Skin epidermis (tissue), 12 donors: ENCODE measurements around the gene CRY2.
"Not testable (repeated sequence)": the region's sequence is repeated elsewhere in the genome, so short reads cannot be mapped to it uniquely, and the experiment has no call there.

Experiments
- H3K27ac ChIP-seq, 21 experiments: fragments of 200-600 bp; sonication (generic) in 11 of 21; one replicate each; pipeline ENCODE4 v1.5.0; 2020; ENCODE audit warnings: mild to moderate bottlenecking in 3 of 21, inconsistent platforms in 2 of 21, moderate library complexity in 2 of 21
- H3K4me3 ChIP-seq, 7 experiments: fragments of 200-600 bp; sonication (generic) in 2 of 7; one replicate each; pipeline ENCODE4 v1.5.0; 2020; ENCODE audit warnings: inconsistent platforms in 2 of 7, mild to moderate bottlenecking in 2 of 7, moderate library complexity in 1 of 7

CRY2 gene

GRCh38 chr11:45846974-45847910, at the start of gene CRY2:
Gene CRY2 (plus strand): TSS chr11:45847475. CDS start chr11:45847491, 16 bp downstream.
- Histone ChIP-seq H3K27ac (peak within 1 kb of the TSS in 20 of 21 experiments; percentile 81 to 99 (median 96)), H3K4me3 (peak within 1 kb of the TSS; percentile 78 to 99 (median 91))

DNA sequence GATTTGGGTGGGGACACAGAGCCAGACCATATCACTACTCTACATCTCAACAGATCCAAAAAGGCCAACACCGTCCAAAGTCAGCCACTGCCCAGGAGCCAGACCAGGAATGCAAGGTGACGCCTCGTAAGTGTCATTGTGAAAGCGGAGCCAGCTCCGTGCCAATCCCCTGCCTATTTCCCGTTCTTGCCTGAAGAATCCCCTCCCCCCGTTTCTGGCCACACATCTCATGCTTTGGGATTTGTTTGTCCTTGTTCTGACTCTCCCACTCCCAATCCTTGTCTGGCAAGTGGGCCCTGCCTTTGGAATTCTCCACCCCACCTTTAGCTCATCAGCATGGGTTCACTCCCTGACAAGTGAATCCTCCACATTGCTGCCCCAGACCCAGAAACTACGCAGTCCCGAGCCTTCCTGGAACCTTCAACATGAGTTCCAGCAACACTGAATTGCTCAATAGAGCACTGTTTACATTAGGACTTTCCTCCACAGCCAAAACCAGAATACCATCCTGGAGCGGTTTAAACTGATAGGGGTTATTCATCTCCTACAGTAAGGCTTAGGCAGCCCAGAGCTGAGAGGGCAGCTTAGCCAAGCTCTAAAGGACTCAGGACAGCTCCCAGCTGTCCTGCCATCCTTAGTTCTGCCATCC, 48.4 kb upstream of the CRY2 start:
- H3K4me3 ChIP-seq = no peak overlapping the region
- no peak overlapping the region for H3K27ac ChIP-seq

GRCh38 chr11:45799562-45799961, 47.7 kb upstream of the CRY2 start:
- no peak overlapping the region for H3K27ac ChIP-seq
- no peak overlapping the region for H3K4me3 ChIP-seq

DNA sequence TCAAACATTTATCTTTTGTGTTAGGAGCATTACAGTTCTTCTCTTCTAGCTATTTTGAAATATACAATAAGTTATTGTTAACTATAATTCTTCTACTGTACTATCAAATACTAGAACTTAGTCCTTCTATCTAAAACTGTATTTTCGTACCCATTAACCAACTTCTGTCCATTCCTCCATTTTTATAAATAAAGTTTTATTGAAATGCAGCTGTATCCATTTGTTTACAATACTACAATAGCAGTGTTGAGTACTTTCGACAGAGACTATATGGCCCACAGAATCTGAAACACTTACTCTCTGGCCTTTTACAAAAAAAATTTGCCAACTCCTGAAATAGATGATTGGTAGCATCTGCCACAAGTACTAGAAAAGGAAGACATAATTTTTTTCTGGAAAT, 47.0 kb upstream of the CRY2 start:
- H3K4me3 ChIP-seq = no peak overlapping the region
- no peak overlapping the region for H3K27ac ChIP-seq

DNA sequence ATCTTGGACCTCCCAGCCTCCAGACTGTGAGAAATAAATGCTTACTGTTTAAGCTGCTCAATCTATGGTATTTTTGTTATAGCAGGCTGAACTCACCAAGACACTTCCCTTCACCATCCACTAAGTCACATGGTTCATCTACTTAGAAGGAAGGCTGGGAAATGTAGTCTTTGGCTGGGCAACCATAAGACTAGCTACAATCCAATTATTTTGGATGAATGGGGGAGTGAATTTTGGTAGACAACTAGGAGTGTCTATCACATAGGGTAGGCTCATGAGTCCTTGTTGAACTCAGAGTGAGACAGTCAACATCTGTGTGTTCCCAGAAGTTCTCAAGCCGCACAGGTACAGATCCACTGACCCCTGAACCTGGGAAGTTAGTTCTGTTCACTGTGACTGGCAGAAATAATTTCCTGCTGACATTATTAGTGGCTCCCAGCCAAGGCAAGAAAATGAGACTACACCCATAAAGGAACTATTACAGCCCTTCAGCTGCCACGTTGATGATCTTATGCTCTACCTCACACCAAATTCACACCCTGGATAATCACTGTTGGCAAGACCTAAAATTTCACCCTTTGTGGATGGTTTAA, 45.5 kb upstream of the CRY2 start:
- Histone ChIP-seq H3K4me3 (no peak overlapping the region), H3K27ac (no peak overlapping the region)

DNA sequence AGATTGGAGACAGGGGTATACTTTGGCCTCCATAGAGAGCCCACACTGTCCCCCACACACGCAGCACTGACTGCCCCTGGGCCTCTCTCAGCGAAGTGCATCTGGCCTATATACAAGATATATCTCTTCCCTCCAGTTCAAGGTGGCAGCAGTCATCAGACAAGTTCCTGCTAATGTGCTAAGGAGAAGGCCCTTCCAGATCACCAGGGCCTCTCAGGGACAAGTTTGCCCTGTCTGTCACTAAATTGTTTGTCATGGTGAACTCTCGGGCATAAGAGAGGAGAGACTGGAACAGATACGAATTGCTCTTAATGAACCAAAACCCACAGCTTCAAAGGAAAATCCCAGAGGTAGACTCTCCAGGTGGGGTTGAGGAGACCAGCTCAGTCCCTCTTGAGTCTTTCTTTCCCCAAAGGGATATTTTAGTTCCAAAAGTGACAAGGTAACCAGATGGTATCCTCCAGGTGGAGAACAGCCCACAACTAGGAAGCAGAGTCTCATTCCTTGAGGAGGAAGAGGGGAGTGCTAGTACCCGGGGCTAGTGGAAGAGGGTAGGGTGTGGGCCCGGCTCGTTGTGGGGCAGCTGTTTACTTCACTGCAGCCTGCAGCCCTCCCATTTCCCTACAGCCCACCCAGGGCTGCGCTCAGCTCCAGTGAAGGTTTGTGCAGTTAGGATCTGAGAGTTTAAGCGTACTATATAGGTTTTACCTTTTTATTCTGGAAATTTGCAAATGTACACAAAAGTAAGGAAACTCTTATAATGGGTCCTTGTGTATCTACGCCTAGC, 44.6 kb upstream of the CRY2 start:
- H3K27ac ChIP-seq = no peak overlapping the region
- no peak overlapping the region for H3K4me3 ChIP-seq

DNA sequence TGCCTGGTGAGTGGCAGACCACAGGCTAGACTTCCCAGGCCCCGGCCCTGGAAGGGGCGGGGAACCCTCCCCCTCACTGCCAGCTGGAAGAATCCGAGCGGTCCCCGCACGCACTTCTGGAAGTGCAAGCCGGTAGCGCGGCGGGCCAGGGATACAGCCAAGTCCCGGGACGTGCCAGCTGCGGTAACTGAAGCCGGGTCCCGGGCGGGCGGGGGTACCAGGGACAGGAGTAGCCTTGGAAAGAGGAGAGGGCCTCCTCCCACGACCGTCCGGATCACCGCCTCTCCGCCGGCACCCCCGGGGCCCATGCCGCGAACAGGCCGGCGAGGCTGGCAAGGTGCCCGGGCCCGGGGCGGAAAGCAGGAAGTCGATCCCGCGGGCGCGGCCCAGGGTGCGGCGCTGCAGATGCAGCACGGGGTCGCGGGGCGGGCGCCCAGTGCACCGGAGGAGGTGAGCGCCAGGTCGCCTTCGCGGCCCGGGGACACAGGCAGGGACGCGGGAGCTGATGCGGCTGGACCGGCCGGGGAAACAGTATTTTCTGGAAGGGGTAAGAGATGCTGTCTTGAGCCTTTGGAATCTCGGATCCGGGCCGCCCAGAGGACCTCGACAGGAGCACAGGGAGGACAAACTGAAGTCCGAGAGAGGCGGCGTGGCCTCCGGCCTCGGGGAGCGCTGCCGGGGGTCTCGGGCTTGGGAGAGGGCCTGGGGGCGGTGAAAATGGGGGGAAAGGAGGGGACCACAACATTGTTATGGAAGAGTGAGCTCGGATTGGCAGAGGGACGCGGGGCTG, 43.1 kb upstream of the CRY2 start:
- H3K4me3 ChIP-seq = peak overlapping the region; percentile 64 to 73 (median 68)
- H3K27ac ChIP-seq = peak overlapping the region; percentile 57 to 94 (median 90)

- peak within 1 kb of the TSS; percentile 64 to 73 (median 68) for H3K4me3 ChIP-seq
- peak within 1 kb of the TSS; percentile 57 to 94 (median 90) for H3K27ac ChIP-seq
Observed at GRCh38 chr11:45804761-45805304, 42.4 kb upstream of the CRY2 start, which contains the start of gene SLC35C1. Gene SLC35C1 (plus strand): TSS chr11:45805149. CDS start chr11:45805802, 653 bp downstream.

DNA sequence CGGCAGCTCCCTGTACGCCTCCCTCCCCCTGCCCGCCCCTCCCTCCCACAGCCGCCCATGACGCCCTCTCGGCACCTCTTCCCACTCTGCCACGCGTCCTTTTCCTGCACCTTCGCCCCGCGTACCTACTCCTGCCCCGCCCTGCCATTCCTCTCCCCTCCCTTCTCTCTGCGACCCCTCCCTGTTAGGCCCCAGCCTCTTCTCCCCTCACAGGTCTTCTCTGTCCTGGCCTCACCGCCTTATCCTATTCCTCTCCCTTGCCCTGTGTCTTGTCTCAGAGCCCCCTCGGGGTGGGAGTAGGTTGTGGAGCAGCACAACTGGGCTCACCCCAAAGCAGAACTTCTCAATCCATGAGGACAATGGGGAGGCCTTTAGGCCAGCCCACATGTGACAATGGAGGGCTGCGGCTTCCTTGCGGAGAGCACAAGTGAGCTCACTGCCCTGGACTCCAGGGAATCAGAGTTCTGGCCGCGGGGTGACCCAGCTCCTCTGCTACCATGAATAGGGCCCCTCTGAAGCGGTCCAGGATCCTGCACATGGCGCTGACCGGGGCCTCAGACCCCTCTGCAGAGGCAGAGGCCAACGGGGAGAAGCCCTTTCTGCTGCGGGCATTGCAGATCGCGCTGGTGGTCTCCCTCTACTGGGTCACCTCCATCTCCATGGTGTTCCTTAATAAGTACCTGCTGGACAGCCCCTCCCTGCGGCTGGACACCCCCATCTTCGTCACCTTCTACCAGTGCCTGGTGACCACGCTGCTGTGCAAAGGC, 41.8 kb upstream of the CRY2 start:
- Histone ChIP-seq H3K27ac (peak overlapping the region in 20 of 21 experiments; percentile 82 to 94 (median 90)), H3K4me3 (peak overlapping the region; percentile 64 to 73 (median 68))

GRCh38 chr11:45806072-45806933, 41.0 kb upstream of the CRY2 start:
- H3K4me3 ChIP-seq = peak overlapping the region; percentile 64 to 73 (median 68)
- H3K27ac ChIP-seq = peak overlapping the region in 6 of 21 experiments; percentile 84 to 94 (median 91)

DNA sequence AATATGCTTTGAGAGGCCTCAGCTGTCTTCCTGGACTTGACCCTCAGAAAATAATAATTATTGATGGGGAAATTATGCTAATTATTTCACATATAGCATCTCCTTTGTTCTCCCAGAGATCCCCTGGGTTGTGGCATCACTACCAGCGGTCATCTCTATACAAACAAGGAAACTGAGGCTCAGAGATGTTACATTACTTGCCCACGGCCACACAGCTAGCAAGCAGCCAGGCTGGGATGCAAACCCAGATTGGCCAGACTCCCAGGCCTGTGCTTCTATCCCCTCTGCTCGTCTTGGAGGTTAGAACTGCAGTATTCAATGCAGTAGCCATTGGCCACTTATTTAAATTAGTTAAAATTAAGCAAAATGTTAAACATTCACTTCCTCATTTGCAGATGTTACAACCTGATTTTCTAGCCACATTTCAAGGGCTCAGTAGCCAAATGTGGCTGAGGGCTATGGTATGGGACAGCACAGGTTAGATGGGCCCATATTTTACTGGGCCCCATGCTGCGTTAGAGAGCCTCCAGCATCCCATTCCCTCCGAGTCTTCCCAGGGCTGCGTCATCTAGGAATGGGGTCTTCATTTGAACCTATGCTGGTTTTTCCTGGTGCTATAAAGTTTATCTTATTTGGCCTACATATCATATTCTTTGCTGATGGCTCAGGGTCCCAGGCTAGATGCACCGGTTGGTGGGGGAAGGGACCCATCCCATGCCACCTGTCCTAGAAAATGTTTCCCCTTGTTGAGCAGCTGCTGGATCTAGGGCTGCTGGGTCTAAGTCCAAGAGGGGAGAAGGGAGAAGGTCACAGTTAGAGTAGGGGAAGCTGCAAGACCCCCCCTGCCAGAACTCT, 40.1 kb upstream of the CRY2 start:
- peak overlapping the region in 1 of 21 experiments; percentile 37 for H3K27ac ChIP-seq

GRCh38 chr11:45807792-45808238, 39.5 kb upstream of the CRY2 start:
- H3K27ac ChIP-seq = peak overlapping the region in 1 of 21 experiments; percentile 0
- no peak overlapping the region for H3K4me3 ChIP-seq

More for the DNA sequence above, 40.1 kb upstream of the CRY2 start:
- H3K4me3 ChIP-seq = no peak overlapping the region

DNA sequence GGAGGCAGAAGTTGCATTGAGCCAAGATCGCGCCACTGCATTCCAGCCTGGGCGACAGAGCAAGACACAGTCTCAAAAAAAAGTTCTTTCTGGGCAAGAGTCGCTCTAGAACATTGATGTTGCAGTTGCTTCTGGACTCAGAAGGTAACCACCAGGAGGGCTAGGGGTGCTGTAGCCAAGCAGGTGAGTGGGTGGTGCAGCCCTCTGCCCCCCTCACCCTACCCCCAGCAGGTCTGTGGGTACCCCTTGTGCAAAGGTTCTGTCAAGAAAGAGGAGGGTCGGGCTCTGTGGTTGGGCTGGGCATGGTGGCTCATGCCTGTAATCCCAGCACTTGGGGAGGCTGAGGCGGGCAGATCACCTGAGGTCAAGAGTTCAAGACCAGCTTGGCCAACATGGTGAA, 38.8 kb upstream of the CRY2 start:
- not testable (repeated sequence) for H3K27ac ChIP-seq, H3K4me3 ChIP-seq

DNA sequence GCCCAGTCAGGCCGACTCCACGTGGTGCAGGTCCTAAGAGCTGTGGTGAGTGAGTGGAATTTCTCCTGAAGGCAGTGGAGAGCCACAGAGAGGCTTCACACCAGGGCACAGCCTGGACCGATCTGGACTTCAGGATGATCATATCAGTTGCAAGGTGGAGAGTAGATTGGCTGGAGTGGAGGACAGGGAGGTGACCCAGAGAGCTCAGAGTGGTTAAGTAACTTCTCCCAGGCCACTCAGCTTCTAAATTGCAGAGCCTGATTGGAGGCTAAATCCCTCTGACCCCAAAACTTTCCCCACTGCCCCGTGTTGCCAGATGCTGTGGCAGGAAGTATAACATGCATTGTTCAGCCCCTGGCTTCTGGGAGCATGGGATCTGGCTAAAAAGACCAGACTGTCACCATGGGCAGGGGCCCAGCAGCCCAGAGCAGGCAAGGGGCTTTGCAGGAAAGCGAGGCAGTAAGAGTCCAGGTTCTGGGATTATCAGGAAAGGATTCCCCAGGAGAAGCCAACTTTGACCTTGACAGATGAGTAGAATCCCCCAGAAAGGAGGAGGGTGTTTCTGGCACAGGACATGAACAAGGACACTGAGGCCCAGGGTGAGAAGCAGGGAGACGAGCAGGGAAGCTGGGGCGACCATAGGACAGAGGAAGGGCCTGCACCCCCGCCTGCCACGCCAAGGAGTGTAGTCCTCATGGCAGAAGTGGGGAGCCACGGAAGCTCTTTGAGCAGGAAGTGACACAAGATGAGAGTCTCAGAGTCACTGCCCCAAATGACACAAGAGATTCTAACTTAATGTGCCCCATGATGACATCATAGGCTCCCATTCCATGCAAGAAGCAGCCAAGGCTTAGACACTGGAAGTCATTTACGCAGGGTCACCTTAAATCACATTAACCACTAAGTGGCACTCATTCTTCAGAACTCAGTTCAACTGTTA, 37.5 kb upstream of the CRY2 start:
- H3K27ac ChIP-seq = peak overlapping the region in 1 of 21 experiments; percentile 17

More for the DNA sequence above, 37.5 kb upstream of the CRY2 start:
- H3K4me3 ChIP-seq = no peak overlapping the region
